GM21526 (cell line): ENCODE measurements around the gene PTF1A.

Experiments used
- ATAC-seq: cut with Tn5 transposase; IDR thresholded peaks from one replicate; pipeline ENCODE4 v1.9.1; 2021; ENCODE audit warnings: moderate library complexity; ENCODE audit not compliant: unreplicated experiment, low FRiP score

The PTF1A gene

DNA sequence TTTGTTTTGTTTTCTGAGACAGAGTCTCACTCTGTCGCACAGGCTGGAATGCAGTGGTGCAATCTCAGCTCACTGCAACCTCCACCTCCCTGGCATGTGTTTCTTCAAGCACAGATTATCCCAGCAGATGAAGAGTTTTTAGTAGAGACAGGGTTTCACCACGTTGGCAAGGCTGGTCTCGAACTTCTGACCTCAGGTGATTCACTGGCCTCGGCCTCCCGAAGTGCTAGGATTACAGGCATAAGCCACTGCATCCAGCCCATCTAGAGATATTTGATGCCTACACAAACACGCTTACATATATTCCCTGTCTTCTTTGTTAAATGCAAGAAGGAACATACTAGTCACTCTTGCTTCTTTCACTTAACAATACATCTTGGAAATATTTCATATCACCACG is 5.9 kb upstream of the PTF1A start:
- ATAC-seq, result no peak

- ATAC-seq, result no peak
Measured at GRCh38 chr10:23186697-23187096, 5.4 kb upstream of the PTF1A start.

DNA sequence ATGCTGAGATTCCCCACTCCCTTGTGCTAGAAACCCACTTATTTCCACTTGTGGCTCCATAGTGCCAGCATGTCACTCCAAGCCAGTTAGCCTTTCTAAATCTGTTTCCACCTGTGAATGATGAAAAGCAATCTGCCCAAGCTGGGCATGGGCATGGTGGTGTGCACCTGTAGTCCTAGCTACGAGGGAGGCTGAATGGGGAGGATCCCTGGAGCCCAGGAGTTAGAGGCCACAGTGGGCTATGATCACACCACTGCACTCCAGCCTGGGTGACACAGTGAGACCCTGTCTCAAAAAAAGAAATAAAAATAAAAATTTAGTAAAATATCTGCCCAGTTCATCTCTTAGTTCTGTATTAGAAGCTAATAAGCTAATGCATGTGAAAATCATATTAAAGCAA is 5.0 kb upstream of the PTF1A start:
- ATAC-seq, result no peak

DNA sequence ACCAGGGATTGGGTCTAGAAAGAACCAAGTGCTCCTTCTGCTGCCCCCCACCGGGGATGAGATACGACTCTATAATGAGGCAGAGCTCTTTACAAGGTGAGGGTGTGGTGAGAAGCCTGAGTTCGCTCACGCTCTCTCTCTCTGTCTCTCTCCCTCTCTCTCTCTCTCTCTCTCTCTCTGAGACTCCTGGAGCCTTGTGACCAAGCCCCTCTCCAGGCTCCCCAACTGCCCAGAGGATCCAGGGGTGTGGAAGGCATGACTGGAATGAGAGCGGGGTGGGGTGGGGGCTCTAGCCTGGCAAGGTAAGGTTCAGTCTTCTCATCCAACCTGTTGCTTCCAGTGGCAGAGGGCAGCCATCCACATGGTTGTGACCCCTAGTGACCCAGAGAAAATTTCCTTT is 3.1 kb upstream of the PTF1A start:
- ATAC-seq, result no peak

GRCh38 chr10:23190872-23191763 is 994 bp upstream of the PTF1A start:
- ATAC-seq, result no peak

DNA sequence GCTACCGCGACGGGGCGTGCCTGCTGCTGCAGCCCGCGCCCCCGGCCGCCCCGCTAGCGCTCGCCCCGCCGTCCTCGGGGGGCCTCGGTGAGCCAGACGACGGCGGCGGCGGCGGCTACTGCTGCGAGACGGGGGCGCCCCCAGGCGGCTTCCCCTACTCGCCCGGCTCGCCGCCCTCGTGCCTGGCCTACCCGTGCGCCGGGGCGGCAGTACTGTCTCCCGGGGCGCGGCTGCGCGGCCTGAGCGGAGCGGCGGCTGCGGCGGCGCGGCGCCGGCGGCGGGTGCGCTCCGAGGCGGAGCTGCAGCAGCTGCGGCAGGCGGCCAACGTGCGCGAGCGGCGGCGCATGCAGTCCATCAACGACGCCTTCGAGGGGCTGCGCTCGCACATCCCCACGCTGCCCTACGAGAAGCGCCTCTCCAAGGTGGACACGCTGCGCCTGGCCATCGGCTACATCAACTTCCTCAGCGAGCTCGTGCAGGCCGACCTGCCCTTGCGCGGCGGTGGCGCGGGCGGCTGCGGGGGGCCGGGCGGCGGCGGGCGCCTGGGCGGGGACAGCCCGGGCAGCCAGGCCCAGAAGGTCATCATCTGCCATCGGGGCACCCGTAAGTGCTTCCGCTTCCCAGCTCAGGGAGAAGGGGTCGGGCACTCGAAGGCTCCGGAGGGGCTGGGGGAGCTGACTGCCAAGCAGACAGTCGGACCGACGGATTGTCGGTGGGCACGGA is 761 bp downstream of the PTF1A start:
- no peak for ATAC-seq

DNA sequence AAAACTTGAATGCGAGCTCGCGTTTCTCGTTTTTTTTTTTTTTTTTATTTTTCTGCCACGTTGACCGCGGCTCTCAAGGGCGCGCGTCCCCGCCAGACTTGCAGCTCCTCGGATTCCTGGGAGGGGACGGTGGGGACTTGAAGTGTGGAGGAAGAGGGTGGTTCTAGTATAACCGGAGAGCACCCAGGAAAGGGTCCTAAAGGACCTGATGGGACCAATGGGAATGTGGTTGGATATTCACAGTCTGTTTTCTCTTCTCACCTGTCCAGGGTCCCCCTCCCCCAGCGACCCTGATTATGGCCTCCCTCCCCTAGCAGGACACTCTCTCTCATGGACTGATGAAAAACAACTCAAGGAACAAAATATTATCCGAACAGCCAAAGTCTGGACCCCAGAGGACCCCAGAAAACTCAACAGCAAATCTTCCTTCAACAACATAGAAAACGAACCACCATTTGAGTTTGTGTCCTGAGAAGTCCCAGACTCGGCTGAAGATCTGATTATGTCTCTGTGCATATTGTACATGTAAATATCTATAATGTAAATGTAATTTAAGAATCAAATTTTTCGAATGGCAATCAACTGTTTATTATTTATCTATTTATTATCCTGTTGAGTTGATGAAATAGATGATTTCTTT is 1.4 kb downstream of the PTF1A start:
- no peak for ATAC-seq

- no peak for ATAC-seq
Measured at GRCh38 chr10:23194471-23194965, 2.4 kb downstream of the PTF1A start.

DNA sequence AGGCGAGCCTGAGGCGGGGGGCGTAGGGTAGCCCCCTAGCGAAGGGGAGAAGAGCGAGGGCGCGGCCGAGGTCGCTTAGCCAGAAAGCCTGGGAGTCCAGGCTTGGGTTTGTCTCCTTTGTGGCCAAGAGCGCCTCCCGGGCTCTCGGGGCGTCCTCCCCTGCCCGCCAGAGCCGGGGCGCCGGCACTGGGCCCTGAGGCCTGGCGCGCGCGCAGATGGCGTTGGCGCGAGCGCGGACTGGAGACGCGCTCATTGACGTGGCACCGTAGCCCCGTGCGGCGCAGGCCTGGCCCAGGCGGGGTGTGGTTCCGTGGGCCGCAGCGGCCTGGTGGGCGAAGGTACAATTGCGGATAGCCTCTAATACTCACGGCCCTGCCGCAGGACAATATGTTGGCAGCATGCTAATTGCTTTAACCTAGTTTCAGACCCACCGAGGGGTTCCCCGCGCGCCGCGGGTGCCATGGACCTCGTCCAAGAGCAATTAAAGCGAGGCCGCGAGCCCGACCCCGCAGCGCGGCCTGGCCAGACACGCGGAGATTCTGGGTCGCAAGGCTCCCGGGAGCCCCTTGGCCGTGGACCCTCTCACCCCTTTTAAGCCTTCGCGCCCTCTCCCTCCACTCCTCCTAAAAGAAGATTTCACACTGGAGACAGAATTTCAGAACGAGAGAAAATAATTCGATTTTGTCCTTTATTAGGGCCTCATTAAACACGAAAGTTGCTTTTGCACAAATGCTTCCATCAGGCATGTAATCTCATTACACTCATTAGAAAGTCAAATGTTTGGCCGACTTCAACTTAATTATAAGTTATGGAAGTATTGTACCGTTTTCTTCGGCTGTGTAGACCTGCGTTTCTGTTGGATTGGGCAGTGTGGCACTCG is 3.1 kb downstream of the PTF1A start:
- ATAC-seq, result no peak

GRCh38 chr10:23195846-23196600 is 3.9 kb downstream of the PTF1A start:
- ATAC-seq, result no peak

DNA sequence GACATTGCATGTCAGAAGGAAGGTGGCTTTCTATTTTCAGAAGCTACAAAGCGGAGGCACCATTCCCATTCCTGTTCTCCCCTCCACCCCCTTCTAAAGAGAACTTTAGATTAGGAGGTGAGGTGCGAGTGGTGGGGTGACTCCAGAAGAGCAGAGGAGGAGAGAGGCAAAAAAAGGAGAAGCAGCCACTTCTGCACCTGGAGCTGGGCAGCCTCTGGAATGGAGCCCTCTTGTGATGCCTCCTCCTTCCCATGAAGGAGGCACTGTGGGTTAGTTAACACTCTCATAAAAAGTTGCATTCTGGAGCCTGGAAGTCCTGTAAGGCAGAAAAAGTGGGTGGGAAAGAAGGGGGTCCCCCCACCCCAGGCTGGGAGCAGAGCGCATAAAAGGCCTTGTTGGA is 4.8 kb downstream of the PTF1A start:
- no peak for ATAC-seq

- no peak for ATAC-seq
Measured at GRCh38 chr10:23197416-23197861, 5.3 kb downstream of the PTF1A start.

- no peak for ATAC-seq
Measured at GRCh38 chr10:23198610-23198939, 6.5 kb downstream of the PTF1A start.

DNA sequence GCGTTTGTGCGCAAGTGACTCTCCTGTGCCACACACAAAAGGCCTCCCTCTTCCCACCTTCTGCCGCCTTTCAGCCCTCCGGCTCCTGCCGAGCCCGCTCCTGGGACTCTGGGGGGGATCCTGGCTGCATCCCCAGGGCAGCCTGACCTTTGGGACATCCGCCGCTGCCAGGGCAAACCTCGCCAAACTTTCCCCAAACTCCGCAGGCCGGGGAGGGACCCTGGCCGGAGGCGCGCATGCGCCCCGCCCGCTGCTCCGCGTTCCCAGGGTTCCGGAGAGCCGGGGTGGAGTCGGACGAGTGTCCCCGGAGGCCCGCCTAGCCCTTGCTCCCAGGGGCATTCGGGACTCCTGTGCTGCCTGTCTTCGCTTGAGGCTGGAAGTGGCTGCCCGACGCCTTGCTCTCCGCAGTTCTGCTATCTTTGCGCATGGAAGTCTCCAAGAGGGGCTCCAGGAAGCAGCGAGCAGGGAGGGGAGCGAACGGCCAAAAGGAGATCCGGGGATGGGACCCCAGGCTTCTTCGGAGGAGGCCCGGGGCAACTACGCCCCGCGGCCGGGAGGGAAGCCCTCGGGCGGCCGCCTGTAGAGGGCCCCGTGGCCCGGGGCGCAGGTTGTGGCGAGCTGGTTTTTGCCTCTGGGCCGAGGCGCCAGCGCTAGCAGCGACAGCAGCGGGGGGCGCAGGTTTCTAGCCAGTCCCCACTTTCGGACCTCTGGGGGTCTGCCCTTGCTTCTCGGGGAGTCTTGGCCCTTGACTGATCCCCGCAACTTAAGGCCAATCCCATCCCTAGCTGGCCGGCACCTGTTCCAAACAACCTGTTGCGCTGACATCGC is 7.0 kb downstream of the PTF1A start:
- no peak for ATAC-seq

DNA sequence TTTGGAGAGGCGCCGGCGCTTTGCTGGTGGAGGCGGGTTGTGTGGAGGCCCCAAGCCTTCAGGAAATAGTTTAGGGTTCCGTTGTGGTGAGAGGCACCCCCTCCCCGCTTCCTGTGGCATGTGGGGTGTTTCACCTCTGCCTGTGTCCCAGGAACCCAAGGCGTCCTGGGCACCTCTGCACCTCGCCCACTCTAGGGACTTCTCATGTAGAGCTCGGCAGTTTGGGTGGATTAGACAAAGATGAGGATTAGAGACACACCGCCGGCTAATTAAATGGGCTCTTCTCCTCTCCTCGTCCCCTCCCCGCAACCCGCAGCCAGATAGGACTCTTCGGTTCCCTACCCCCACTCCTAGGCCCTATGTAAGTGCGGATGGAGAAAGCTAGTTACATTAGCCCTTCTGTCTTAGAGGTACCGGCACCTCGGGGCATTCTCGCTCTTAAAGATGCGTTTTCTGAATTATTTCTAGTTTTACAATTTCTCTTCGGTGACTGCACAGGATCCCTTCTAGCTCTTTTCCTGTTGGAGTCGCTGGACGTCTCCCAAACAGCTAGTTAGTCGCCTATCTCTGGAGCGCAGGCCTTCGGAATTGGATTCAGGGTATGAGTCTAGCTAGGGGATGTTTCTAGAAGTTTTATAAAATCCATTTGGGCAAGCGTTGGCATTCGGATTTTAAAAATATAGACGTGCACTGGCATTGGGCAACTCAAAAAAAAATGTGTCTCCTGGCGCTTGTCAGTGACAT is 7.8 kb downstream of the PTF1A start:
- ATAC-seq, result no peak

- no peak for ATAC-seq
Measured at GRCh38 chr10:23200586-23200985, 8.5 kb downstream of the PTF1A start.

DNA sequence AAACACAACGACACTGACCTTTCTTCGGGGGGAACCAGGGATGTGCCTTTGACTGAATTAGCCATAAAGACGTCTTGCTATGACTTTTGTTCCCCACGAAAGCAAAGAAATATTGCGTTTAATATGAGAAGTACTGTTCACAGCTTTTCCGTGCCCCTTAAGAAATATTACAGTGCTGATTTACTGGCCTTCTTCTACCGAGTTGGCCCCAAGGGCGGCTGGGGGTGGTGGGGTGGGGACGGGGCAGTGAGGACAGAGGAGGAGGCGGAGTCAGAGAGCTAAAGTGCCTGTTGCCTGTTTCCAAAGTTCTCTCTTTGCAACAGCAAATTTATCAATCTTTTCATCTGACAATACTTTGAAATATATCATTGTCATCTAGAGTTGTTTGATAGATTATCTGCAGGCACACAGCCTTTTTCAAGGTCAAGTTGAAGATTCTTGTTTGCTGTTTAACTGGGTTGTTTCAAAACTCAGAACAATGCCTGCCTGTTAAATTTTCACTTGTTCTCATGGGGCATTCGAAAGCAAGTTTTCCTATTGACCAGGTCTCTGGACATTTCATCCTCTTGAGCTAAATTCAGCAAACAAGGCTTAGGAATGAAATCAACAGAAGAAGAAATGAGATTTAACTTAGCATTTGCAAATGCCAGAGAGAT is 9.0 kb downstream of the PTF1A start:
- no peak for ATAC-seq

- ATAC-seq, result no peak
Measured at GRCh38 chr10:23201837-23202236, 9.7 kb downstream of the PTF1A start.
